Stimulated activated naive CD8-positive, alpha-beta T cell treated with anti-CD3 and anti-CD28 coated beads, Interleukin-15, amount 100 ng/mL, for 72 hours (primary cell): ENCODE data around the gene C19orf81.

Experiments used
- ATAC-seq: fragments of 150-1000 bp; cut with Tn5 transposase; 2 replicates; pipeline ENCODE4 v1.10.0; 2021; ENCODE audit warnings: mild to moderate bottlenecking, moderate library complexity
- DNase-seq, 2 donors: peaks; one replicate each; pipeline ENCODE4 v3.0.0; 2021 to 2022
- H3K27ac Mint-ChIP-seq, 2 donors: one replicate each; pipeline ENCODE4 v1.8.0; 2022; ENCODE audit warnings: mild to moderate bottlenecking in 2 of 2, mixed read lengths in 2 of 2, moderate library complexity in 2 of 2
- H3K27me3 Mint-ChIP-seq: one replicate; pipeline ENCODE4 v1.8.0; 2022; ENCODE audit warnings: mixed read lengths
- H3K4me1 Mint-ChIP-seq: one replicate; pipeline ENCODE4 v1.8.0; 2022; ENCODE audit warnings: mild to moderate bottlenecking, mixed read lengths
- H3K4me3 Mint-ChIP-seq, 2 donors: one replicate each; pipeline ENCODE4 v1.8.0; 2022; ENCODE audit warnings: mild to moderate bottlenecking in 2 of 2, mixed read lengths in 2 of 2, moderate library complexity in 1 of 2
- H3K9me3 Mint-ChIP-seq, 2 donors: one replicate each; pipeline ENCODE4 v1.8.0; 2022; ENCODE audit warnings: mixed read lengths in 2 of 2

C19orf81 gene

DNA sequence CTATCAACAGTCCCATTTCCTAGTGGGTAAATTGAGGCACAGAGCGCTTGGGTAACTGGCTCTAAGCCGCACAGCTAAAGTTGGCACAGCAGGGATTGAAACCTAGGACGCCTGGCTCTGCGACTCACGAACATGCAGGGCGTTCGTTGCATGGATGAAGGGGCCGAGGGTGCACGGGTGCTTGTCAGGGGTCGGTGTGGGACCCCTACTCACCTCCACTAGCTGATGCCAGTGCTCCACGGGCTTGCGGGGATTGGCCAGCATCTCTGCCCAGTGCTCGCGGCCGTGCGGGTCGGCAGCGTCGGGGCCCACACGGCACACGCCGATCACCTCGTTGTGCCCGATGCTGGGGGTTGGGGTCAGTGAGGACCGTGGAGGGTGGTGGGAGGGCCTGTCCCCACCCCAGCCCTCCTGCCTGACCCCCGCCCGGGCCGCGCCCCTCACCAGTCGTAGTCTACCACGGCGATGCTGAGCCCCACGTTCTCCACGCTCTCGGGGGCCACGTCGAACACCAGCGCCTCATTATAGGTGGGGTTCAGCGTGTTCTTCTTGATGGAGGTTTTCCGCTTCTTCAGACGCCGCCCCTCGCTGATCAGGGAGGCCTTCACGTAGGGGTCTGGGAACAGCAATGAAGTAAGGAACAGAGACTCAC lies 24.2 kb upstream of the C19orf81 start:
- H3K27ac Mint-ChIP-seq = no peak overlapping the region
- H3K9me3 Mint-ChIP-seq = no peaks in the 10 kb centered on the region
- H3K27me3 Mint-ChIP-seq = peaks cover 11% of the 10 kb centered on the region
- no peak for DNase-seq
- H3K4me3 Mint-ChIP-seq = no peak overlapping the region
- ATAC-seq = no peak
- no peaks in the 10 kb centered on the region for H3K4me1 Mint-ChIP-seq

DNA sequence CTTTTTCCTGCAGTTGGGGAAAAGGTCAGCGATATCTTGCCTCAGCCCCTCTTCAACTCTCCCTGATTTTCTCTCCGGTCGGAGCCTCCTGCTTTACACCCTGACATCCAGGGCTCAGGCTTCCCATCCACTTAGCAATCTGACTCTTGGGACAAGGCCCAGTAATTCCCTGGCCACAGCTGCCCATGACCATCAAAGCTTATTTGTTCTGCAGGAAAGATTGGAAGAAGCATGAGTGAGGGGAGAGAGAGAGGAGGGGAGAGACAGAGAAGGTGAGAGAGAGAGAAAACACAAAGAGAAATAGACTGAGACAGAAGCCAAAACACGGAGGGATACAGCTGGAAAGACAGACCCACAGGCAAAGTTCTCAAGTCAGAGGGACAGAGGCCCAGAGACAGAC lies 23.2 kb upstream of the C19orf81 start:
- Mint-ChIP-seq H3K27ac (peak overlapping the region in 1 of 2 donors; percentile 15), H3K9me3 (no peaks in the 10 kb centered on the region), H3K4me3 (no peak overlapping the region), H3K4me1 (no peaks in the 10 kb centered on the region), H3K27me3 (peaks cover 11% of the 10 kb centered on the region)
- ATAC-seq = no peak
- DNase-seq = no peak

DNA sequence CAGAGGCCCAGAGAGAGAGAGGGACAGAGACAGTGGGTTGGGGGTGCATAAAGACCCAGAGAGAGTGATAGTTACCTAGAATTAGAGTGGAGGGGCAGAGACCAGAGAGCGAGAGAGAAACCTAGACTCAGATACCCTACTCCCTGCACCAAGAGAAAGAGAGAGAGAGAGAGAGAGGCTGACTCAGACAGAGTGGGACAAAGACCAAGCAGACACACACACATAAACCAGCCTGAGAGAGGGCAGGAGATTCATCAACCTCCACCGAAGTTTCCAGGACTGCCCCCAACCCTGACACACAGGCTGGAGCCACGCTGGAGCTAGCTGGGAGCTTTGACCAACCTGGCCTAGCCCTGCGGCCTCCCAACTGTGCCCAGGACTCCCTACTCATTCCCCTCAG lies 22.4 kb upstream of the C19orf81 start:
- Mint-ChIP-seq H3K27ac (no peak overlapping the region), H3K4me1 (no peaks in the 10 kb centered on the region), H3K4me3 (no peak overlapping the region), H3K9me3 (no peaks in the 10 kb centered on the region), H3K27me3 (peaks cover 11% of the 10 kb centered on the region)
- ATAC-seq (no peak), DNase-seq (no peak)

DNA sequence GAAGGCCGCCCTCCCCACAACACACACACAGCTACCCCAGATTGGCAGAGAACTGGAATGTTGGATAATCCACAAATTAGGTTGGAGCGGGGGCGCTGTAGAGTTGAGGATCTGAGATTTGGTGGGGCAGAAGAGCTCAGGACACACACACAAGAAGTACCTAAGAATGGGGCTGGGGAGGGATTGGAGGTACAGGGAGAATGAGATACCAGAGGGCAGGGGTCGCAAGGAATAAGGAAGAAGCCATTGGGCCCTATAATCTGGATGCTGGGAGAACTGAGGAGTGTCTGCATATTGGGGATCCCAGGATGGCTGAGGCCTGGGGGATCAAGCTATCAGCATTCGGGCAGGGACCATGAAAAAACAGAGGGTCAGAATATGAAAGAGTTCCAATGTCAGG lies 21.1 kb upstream of the C19orf81 start:
- DNase-seq = no peak
- Mint-ChIP-seq H3K27ac (no peak overlapping the region), H3K4me3 (no peak overlapping the region), H3K27me3 (peaks cover 11% of the 10 kb centered on the region), H3K4me1 (no peaks in the 10 kb centered on the region), H3K9me3 (no peaks in the 10 kb centered on the region)
- no peak for ATAC-seq

DNA sequence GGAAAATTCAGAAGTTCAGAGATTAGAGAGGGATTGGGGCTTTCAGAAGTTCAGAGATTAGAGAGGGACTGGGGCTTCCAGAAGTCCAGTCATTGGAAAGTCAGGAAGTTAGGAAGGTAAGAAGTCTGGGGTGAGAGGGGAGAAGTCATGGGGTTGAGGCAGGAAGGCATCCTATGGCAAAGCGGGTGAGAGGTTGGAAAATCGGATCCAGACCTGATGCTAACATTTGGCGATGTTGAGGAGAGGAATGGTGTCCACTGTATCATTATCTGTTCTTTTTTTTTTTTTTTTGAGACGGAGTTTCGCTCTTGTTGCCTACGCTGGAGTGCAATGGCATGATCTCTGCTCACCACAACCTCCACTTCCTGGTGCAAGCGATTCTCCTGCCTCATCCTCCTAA lies 20.7 kb upstream of the C19orf81 start:
- no peaks in the 10 kb centered on the region for H3K4me1 Mint-ChIP-seq
- peaks cover 11% of the 10 kb centered on the region for H3K27me3 Mint-ChIP-seq
- no peak overlapping the region for H3K4me3 Mint-ChIP-seq
- no peak for ATAC-seq
- no peak overlapping the region for H3K27ac Mint-ChIP-seq
- no peak for DNase-seq
- no peaks in the 10 kb centered on the region for H3K9me3 Mint-ChIP-seq

DNA sequence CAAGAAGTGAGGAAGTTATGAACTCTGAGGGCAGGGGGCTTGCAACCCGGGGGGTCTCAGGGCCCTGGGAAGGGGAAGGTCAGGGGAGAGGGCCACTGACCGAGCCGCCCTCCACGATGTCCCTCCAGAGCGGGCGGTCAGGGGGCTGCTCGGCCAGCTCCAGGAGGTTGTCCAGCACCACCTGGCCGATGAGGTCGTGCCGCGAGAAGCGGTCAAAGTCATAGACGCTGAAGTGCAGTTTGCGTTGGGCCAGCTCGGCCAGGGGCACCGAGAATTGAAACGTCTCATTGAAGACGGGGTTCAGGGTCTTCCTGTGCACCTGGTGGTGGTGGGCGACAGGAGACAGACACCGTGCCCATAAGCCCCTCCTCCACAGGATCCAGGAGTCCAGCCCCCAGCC lies 20.1 kb upstream of the C19orf81 start:
- no peak for ATAC-seq
- H3K4me1 Mint-ChIP-seq = no peaks in the 10 kb centered on the region

DNA sequence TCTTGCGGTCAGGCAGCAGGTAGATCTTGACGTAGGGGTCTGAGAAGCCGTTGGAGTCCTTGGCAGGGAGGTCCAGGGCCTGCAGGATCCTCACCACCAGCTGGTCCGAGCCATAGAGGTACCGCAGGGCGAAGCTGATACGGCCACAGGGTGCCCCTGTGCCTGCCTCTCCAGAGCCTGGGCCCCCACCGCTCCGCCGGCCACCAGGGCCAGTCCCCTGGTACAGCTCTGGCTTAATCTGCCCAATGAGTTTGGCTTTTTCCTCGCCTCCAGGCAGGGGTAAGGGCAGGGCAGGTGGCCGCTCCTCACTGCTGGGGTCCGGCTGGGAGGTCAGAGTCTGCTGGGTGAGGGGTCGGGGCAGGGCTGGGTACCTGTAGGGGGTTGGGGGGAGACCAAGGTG lies 19.4 kb upstream of the C19orf81 start:
- Mint-ChIP-seq H3K27me3 (peaks cover 11% of the 10 kb centered on the region), H3K9me3 (peaks cover 0 to 5% of the 10 kb centered on the region in 2 donors)

More for the DNA sequence above, 20.1 kb upstream of the C19orf81 start:
- Mint-ChIP-seq H3K4me3 (no peak overlapping the region), H3K27ac (no peak overlapping the region), H3K27me3 (peaks cover 11% of the 10 kb centered on the region), H3K9me3 (peaks cover 0 to 4% of the 10 kb centered on the region in 2 donors)
- DNase-seq = no peak

DNA sequence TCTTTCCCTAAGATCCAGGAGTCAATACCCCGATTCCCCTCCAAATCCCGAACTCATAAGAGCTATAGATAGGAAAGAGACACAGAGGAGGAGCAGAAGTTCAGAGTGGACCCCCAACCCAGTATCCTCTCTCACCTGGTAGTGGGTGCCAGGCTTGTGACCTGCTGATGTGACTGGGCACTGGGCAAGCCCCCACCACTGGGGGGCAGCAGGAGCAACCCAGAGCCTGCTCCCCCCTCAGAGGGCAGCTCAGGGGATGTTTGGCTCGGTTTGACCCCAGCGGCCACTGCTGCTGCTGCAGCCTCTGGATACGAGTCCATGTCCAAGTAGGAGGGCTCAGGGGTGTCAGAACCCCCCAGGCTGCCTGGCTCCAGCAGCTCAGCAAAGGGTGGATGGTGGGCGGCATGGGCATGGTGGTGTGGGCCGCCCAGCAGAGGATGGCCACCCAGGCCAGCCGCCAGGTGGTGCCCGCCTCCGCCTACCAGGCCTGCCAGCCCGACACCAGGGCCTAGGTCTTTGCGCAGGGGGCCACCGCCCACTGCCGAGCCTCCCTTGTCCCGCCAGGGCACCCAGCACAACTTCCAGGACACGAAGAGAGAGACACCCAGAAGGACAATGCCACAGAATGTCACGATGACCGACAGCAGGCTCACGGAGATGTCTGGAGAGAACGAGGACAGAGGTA lies 17.0 kb upstream of the C19orf81 start:
- ATAC-seq = no peak
- H3K4me1 Mint-ChIP-seq = no peaks in the 10 kb centered on the region
- DNase-seq = no peak
- peaks cover 20% of the 10 kb centered on the region for H3K27me3 Mint-ChIP-seq
- H3K9me3 Mint-ChIP-seq = peaks cover 5 to 8% of the 10 kb centered on the region in 2 donors
- H3K27ac Mint-ChIP-seq = no peak overlapping the region
- H3K4me3 Mint-ChIP-seq = no peak overlapping the region

More for the DNA sequence above, 19.4 kb upstream of the C19orf81 start:
- no peak overlapping the region for H3K4me3 Mint-ChIP-seq
- no peaks in the 10 kb centered on the region for H3K4me1 Mint-ChIP-seq
- no peak overlapping the region for H3K27ac Mint-ChIP-seq
- ATAC-seq = no peak
- no peak for DNase-seq

DNA sequence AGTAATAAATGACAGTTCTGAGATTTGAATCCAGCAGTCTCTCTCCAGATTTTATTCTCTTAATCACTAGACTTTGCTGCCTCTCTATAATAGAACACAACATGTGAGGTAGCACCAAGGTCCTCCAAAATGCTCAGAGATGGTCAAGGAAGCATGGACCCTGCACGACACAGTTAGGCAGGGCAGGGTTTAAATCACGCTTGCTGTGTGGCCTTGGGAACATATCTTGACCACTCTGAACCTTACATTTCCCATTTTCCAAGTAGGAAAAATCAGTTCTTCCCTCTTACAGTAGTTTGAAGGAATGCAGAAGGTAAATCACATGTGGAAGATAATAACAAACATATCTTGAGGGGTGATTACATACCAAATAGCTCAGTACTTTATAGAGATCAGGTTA lies 15.9 kb upstream of the C19orf81 start:
- Mint-ChIP-seq H3K9me3 (peaks cover 5 to 8% of the 10 kb centered on the region in 2 donors), H3K27me3 (peaks cover 20% of the 10 kb centered on the region), H3K4me3 (no peak overlapping the region), H3K27ac (no peak overlapping the region), H3K4me1 (peaks cover under 1% of the 10 kb centered on the region)
- DNase-seq (no peak), ATAC-seq (no peak)

DNA sequence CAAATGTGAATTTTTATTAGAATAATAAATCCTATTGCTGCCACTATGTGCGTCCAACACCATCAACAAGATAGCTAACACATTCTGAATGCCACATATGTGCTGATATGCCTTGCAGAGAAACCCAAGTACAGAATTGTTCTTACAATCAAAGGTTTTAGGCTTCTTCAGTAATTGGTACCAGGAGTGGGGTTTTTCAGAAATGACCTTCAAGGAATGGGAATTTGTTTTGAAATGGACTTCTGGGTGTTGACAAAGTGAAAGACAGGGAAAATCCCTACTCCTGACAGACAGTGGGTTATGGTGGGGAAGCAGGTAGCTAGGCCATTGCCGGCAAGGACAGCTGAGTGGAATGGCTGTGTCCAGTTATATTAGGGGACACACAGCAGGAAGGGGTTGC lies 15.3 kb upstream of the C19orf81 start:
- no peak for ATAC-seq
- H3K4me3 Mint-ChIP-seq = no peak overlapping the region
- H3K27me3 Mint-ChIP-seq = peaks cover 26% of the 10 kb centered on the region

DNA sequence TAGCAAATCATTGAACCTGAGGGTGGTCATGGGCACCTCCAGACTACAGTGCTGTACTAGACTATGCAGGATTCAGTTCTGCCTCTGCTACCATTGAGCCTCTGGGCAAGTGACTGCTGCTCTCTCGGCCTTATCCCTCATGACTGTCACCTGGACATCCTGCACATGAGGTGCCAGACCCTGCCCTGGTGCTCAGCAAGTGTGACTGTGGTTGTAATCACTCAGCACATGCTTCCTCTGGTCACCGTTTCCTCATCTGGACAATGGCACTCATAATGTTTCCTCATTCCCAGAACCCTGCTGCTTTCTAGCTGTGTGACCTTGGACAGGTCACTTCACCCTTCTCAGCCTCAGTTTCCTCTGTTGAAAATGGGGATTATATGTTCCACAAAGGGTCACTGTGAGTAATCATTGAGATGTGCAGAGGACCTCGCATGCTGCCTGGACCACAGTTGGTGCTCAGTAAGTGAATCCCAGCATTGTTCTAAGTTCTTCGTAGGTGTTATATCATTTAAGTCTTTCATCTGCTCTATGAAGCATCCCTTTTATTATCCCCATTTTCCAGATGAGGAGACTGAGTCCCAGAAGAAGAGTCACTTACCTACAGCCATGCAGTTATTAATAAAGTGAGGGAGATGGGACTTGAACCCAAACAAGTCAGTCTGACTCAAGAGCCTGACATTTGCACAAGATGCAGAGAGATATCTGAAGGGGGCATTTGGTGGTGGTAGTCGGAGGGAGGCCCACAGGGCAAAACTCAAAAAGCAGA lies 12.7 kb upstream of the C19orf81 start:
- no peak for DNase-seq
- ATAC-seq = no peak
- H3K4me1 Mint-ChIP-seq = peaks cover 11% of the 10 kb centered on the region
- no peak overlapping the region for H3K4me3 Mint-ChIP-seq
- no peak overlapping the region for H3K27ac Mint-ChIP-seq
- peaks cover 5 to 8% of the 10 kb centered on the region in 2 donors for H3K9me3 Mint-ChIP-seq
- peaks cover 29% of the 10 kb centered on the region for H3K27me3 Mint-ChIP-seq

More for the DNA sequence above, 15.3 kb upstream of the C19orf81 start:
- DNase-seq = no peak
- peaks cover 5 to 8% of the 10 kb centered on the region in 2 donors for H3K9me3 Mint-ChIP-seq
- H3K4me1 Mint-ChIP-seq = peaks cover 7% of the 10 kb centered on the region
- H3K27ac Mint-ChIP-seq = no peak overlapping the region

DNA sequence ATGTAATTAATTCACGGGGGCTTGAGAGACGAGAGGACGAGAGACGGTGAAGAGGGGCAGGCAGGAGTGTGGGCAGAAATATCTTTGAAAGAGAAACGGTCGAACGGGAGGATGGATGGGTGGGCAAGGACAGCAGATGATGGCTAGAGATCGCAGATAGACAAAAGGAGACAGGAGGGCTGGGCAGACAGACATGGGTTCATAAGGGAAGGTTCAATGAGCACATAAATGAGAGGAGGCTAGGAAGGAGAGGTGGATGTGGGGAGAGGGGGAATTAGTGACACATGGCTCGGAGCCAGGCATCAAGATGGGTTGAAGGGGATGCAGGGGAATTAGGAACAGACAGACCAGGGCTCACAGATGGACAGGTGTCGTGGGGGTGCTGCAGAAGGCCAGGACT lies 10.6 kb upstream of the C19orf81 start:
- H3K9me3 Mint-ChIP-seq = peaks cover 5 to 8% of the 10 kb centered on the region in 2 donors
- no peak overlapping the region for H3K27ac Mint-ChIP-seq
- peaks cover 29% of the 10 kb centered on the region for H3K27me3 Mint-ChIP-seq

DNA sequence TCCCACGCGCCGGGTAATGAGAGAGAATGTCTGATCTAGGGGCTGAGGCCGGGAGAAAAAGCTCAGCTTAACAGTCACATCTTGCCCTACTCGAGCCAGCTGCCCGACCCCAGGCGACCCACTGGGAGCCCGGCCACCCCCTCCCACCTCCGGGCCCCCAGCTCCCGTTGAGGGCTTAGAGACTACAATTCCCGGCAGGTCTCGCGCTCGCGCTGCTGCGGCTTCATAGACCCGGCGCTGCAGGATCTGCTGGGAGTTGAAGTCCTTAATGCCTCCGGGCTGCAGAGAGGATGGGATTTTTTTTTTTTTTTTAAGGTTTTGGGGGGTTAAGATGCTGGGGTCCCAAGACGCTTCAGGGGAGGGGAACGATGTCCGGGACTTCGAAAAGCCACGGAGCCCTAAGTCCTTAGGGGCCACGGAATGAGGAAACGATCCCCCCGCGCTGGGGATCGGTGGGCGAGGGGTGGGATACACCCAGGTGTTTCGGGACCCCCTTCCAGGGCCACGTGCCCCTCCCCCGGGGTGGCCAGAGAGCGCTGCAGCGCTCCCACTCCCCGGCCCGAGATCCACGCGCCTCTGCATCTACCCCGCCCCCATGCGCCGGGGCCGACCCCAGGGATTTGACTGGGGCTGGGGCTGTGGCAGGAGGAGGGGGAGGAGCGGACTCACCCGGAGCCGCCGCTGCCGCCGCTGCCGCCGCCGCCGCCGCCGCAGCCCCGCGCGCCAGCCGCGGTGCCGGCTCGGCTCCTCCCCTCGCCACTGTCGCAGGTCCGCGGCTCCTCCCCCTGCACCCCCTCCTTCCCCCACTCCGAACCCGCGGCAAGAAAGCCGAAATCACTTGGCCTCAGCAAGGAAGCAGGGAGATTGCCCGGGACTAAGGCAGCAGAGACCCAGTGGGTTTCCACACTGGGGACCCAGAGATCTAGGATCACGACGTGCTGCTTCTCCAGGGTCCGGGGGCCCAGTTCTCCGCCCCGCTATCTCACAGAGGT lies 9.8 kb upstream of the C19orf81 start, which contains the start of gene SYT3:
SYT3 (minus strand) TSS at position 761 of the 992 bp plus-strand sequence. CDS start 2,470 bp downstream, outside the sequence.
- Mint-ChIP-seq H3K27ac (peak within 1 kb of the TSS; percentile 51 to 66), H3K4me1 (peaks cover 11% of the 10 kb centered on the region), H3K27me3 (peaks cover 29% of the 10 kb centered on the region), H3K4me3 (peak within 1 kb of the TSS; percentile 85 to 86), H3K9me3 (peaks cover 0 to 8% of the 10 kb centered on the region in 2 donors)
- DNase-seq = peak; percentile 44 to 45
- ATAC-seq = peak; percentile 89

More for the DNA sequence above, 10.6 kb upstream of the C19orf81 start:
- no peak for DNase-seq
- peak overlapping the region; percentile 85 to 86 for H3K4me3 Mint-ChIP-seq
- H3K4me1 Mint-ChIP-seq = peaks cover 11% of the 10 kb centered on the region
- no peak for ATAC-seq

DNA sequence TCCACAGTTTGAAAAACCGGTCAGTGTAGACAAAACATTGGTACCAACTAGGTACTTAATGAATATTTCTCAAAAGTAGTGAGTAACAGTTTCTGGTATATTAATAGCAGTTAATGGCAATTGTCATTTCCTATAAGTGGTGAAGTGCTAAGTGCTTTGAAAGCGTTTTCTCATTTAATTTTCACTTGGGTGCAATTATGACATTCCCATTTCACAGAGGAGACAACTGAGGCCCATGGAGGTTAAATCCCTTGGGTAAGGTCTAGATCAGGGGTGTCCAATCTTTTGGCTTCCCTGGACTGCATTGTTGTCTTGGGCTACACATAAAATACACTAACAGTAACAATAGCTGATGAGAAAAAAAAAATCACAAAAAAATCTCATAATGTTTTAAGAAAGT lies 8.9 kb upstream of the C19orf81 start:
- H3K27ac Mint-ChIP-seq = no peak overlapping the region
- H3K4me3 Mint-ChIP-seq = no peak overlapping the region
- H3K9me3 Mint-ChIP-seq = peaks cover 0 to 5% of the 10 kb centered on the region in 2 donors
- H3K27me3 Mint-ChIP-seq = peaks cover 29% of the 10 kb centered on the region
- DNase-seq (no peak), ATAC-seq (no peak)
- H3K4me1 Mint-ChIP-seq = peaks cover 11% of the 10 kb centered on the region
